Mesendoderm (in vitro differentiated cells): Measurements from ENCODE around the gene VIPAS39.

Source experiments
- DNase-seq: peaks from one replicate; pipeline ENCODE4 v3.0.0; 2013
- H2AK5ac ChIP-seq: 2 replicates; pipeline ENCODE4 v1.6.1; 2013; ENCODE audit warnings: low read length, inconsistent platforms
- H2BK120ac ChIP-seq: 2 replicates; pipeline ENCODE4 v1.6.1; 2013; ENCODE audit warnings: low read depth, mild to moderate bottlenecking, low read length, moderate library complexity, mixed read lengths
- H2BK15ac ChIP-seq: replicated peaks from 2 replicates; pipeline ENCODE4 v1.6.1; 2013; ENCODE audit warnings: low read depth, mild to moderate bottlenecking, moderate library complexity
- H2BK5ac ChIP-seq: 2 replicates; pipeline ENCODE4 v1.6.1; 2013; ENCODE audit warnings: low read length, inconsistent platforms
- H3K18ac ChIP-seq: 2 replicates; pipeline ENCODE4 v1.6.1; 2013; ENCODE audit warnings: mild to moderate bottlenecking, low read length, mixed read lengths
- H3K23ac ChIP-seq: one replicate; pipeline ENCODE4 v1.6.1; 2013; ENCODE audit warnings: low read length
- H3K27ac ChIP-seq: 2 replicates; pipeline ENCODE4 v1.5.1; 2013; ENCODE audit warnings: low read depth, mild to moderate bottlenecking, inconsistent platforms, low read length, moderate library complexity
- H3K27me3 ChIP-seq: 2 replicates; pipeline ENCODE4 v1.6.1; 2013; ENCODE audit warnings: low read length, control low read depth, mild to moderate bottlenecking, inconsistent platforms; ENCODE audit not compliant: insufficient read depth, poor library complexity
- H3K36me3 ChIP-seq: 2 replicates; pipeline ENCODE4 v1.6.1; 2013; ENCODE audit warnings: low read length, inconsistent platforms; ENCODE audit not compliant: control insufficient read depth, insufficient read depth
- H3K4ac ChIP-seq: one replicate; pipeline ENCODE4 v1.6.1; 2013; ENCODE audit warnings: low read depth, mild to moderate bottlenecking, low read length, moderate library complexity
- H3K4me1 ChIP-seq: 2 replicates; pipeline ENCODE4 v1.6.1; 2013; ENCODE audit warnings: low read depth, low read length, inconsistent platforms; ENCODE audit not compliant: control insufficient read depth
- H3K4me2 ChIP-seq: 2 replicates; pipeline ENCODE4 v1.6.1; 2013; ENCODE audit warnings: low read length
- H3K4me3 ChIP-seq: 2 replicates; pipeline ENCODE4 v1.5.1; 2013; ENCODE audit warnings: mild to moderate bottlenecking, low read length
- H3K56ac ChIP-seq: one replicate; pipeline ENCODE4 v1.6.1; 2013; ENCODE audit warnings: low read length
- H3K79me1 ChIP-seq: 2 replicates; pipeline ENCODE4 v1.6.1; 2013; ENCODE audit warnings: low read length, inconsistent platforms
- H3K79me2 ChIP-seq: 2 replicates; pipeline ENCODE4 v1.6.1; 2013; ENCODE audit warnings: mild to moderate bottlenecking, low read length; ENCODE audit not compliant: control insufficient read depth, insufficient read depth
- H3K9ac ChIP-seq: 2 replicates; pipeline ENCODE4 v1.6.1; 2013; ENCODE audit warnings: low read length, inconsistent platforms
- H4K5ac ChIP-seq: one replicate; pipeline ENCODE4 v1.6.1; 2013; ENCODE audit warnings: low read length
- H4K8ac ChIP-seq: one replicate; pipeline ENCODE4 v1.6.1; 2013; ENCODE audit warnings: low read depth, mild to moderate bottlenecking, control low read depth, low read length, moderate library complexity
- WGBS: extraction: QIAGEN DNeasy Blood & Tissue Kit; methylation state at CpG from one replicate; pipeline ENCODE4 v1.1.7; 2013; ENCODE audit warnings: low lambda C conversion rate, missing lambda C conversion rate; ENCODE audit not compliant: insufficient coverage; ENCODE audit errors: extremely low coverage; 5-methylcytosine and 5-hydroxymethylcytosine counted together

VIPAS39 gene

DNA sequence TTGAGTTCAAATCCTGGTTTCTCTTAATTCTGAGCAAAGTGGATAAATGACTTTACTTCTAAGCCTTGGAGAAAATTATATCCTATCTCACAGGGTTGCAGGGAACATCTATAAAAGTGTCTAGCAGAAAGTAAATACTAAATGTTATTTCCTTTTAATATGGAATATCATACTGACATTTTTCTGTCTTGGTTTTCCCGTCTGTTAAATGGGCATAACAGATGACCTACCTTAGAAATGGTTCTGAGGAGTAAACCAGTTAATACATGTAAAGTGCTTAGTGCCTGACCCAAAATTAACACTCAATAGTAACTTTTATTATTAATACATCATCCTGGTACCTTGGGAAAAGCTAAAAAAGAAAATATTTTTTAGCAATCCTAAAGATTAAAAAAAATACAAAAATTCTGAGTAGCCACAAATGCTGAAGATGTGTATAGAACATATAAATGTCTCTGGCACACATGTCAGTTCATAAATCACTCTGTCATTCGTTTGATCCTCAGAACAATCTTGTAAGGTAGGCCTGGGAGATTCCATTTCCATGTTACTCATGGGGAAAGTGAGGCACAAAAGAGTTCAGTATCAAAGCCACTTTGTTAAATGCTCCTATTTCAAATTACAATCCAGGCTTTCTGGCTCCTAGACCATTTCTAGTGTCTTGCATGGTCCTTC is 1.3 kb downstream of the VIPAS39 start:
- Histone ChIP-seq H4K8ac (no peak overlapping the region), H4K5ac (no peak overlapping the region), H3K9ac (peak overlapping the region; percentile 11), H3K4me1 (peaks cover 2% of the 10 kb centered on the region), H3K56ac (no peak overlapping the region), H2BK5ac (no peak overlapping the region), H2AK5ac (no peak overlapping the region), H2BK15ac (no peak overlapping the region), H3K79me1 (peaks cover 12% of the 10 kb centered on the region), H3K4me2 (no peak overlapping the region), H3K4me3 (no peak overlapping the region), H3K27ac (no peak overlapping the region), H3K36me3 (peaks cover 2% of the 10 kb centered on the region), H3K27me3 (no peaks in the 10 kb centered on the region), H2BK120ac (no peak overlapping the region), H3K4ac (no peak overlapping the region), H3K23ac (no peak overlapping the region), H3K79me2 (peaks cover 23% of the 10 kb centered on the region), H3K18ac (no peak overlapping the region)
- WGBS = no CpG with 5 or more reads among the region's 2 CpGs
- DNase-seq = no peak

DNA sequence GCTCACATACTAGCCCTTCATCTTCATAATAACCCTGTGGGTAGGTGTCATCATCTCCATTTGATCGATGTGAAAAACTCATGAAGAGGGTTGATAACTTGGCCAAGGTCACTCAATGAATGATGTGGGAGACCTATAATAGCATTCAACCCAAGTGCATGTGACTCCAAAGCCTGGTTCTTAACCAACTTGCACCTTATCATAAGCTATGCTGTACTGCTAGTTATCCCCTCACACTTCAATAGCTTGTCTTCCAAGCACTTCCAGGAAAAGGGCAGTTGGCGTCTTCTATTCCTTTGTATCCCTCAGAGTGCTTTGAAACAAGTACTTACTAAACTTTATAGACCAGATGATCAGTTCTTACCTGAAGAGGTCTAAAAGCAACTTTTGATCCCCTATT is 15.2 kb downstream of the VIPAS39 start:
- Histone ChIP-seq H3K27ac (no peak overlapping the region), H3K18ac (no peak overlapping the region), H3K56ac (no peak overlapping the region), H3K4me3 (no peak overlapping the region), H2AK5ac (no peak overlapping the region), H3K79me2 (no peaks in the 10 kb centered on the region), H3K4ac (no peak overlapping the region), H3K79me1 (no peaks in the 10 kb centered on the region), H3K27me3 (no peaks in the 10 kb centered on the region), H4K5ac (no peak overlapping the region), H4K8ac (no peak overlapping the region), H2BK15ac (no peak overlapping the region), H3K4me2 (no peak overlapping the region), H2BK5ac (no peak overlapping the region), H3K36me3 (no peaks in the 10 kb centered on the region), H3K4me1 (no peaks in the 10 kb centered on the region), H2BK120ac (no peak overlapping the region), H3K23ac (no peak overlapping the region), H3K9ac (no peak overlapping the region)
- DNase-seq = no peak
- whole genome bisulfite sequencing = no CpG with 5 or more reads among the region's 2 CpGs

DNA sequence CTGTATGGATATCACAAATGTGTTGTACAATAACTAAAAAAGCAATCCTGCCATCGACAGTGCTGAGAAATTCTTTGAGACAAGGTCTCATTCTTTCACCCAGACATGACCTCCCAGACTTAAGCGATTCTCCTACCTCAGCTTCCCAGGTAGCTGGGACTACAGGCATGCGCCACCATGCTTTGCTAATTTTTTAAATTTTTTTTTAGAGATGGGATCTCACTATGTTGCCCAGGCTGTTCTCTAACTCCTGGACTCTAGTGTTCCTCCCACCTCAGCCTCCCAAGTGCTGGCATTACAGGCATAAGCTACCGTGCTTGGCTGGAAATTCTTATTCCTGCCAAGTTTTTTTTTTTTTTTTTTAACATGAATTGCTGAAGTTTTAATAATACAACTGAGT is 17.5 kb downstream of the VIPAS39 start:
- H3K36me3 ChIP-seq = peaks cover under 1% of the 10 kb centered on the region
- no peak overlapping the region for H2BK5ac ChIP-seq
- H3K79me1 ChIP-seq = no peaks in the 10 kb centered on the region
- H3K9ac ChIP-seq = no peak overlapping the region
- H2BK15ac ChIP-seq = no peak overlapping the region
- H3K4ac ChIP-seq = no peak overlapping the region
- H2AK5ac ChIP-seq = no peak overlapping the region
- H3K4me2 ChIP-seq = no peak overlapping the region
- no peaks in the 10 kb centered on the region for H3K79me2 ChIP-seq
- no peak for DNase-seq
- WGBS = no CpG with 5 or more reads among the region's 4 CpGs
- no peak overlapping the region for H2BK120ac ChIP-seq
- H3K27ac ChIP-seq = no peak overlapping the region
- H3K4me3 ChIP-seq = no peak overlapping the region
- H4K5ac ChIP-seq = no peak overlapping the region
- H3K18ac ChIP-seq = no peak overlapping the region
- no peak overlapping the region for H4K8ac ChIP-seq
- no peak overlapping the region for H3K56ac ChIP-seq
- H3K23ac ChIP-seq = no peak overlapping the region
- no peaks in the 10 kb centered on the region for H3K27me3 ChIP-seq
- H3K4me1 ChIP-seq = no peaks in the 10 kb centered on the region

DNA sequence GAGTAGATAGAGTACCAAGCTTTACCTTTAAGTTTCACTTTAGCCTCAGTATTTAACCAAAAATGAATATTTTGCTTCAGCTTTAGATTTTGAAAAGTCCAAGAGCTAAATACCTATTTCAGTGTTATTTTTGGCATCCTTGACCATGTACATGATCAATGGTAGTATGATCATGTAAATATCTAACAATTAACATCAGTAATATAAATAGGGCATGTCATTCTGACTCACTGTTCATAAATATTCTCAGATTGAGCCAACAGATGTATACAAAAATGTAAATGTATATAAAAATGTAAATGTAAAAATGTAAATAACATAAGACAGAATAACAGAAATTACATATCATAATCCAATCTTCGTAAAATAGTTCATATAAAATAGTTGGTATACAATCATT is 18.8 kb downstream of the VIPAS39 start:
- Histone ChIP-seq H2BK120ac (no peak overlapping the region), H4K5ac (no peak overlapping the region), H3K4me3 (no peak overlapping the region), H3K4ac (no peak overlapping the region), H3K56ac (no peak overlapping the region), H4K8ac (no peak overlapping the region), H3K23ac (no peak overlapping the region), H3K27me3 (no peaks in the 10 kb centered on the region), H3K79me2 (no peaks in the 10 kb centered on the region), H2AK5ac (no peak overlapping the region), H3K4me2 (no peak overlapping the region), H3K27ac (no peak overlapping the region), H3K18ac (no peak overlapping the region), H3K79me1 (no peaks in the 10 kb centered on the region), H3K36me3 (peaks cover 1% of the 10 kb centered on the region), H2BK5ac (no peak overlapping the region), H3K9ac (no peak overlapping the region), H3K4me1 (no peaks in the 10 kb centered on the region), H2BK15ac (no peak overlapping the region)
- DNase-seq = no peak
- WGBS = no CpG with 5 or more reads among the region's 1 CpG

DNA sequence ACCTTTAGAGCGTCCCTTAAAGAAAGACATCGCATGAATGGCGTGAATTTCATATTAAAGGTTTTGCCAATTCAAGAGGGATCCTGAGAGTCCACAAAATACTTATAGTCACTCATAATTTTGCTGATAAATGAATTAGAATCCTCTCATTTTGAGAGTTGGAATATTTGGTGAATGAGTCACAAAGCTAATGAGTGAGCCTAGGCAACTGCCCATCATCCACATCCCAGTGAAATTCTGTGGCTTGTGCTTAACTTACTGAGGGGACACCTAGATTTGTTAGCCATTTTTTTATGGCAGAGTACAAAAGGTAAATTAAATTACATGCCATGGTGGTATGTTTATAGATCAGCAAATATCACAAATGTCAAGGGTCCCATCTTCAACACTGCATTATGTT is 21.4 kb downstream of the VIPAS39 start:
- Histone ChIP-seq H3K23ac (no peak overlapping the region), H4K5ac (no peak overlapping the region), H3K79me2 (no peaks in the 10 kb centered on the region), H3K56ac (no peak overlapping the region), H2BK5ac (no peak overlapping the region), H2BK120ac (no peak overlapping the region), H3K36me3 (peaks cover 1% of the 10 kb centered on the region), H3K27ac (no peak overlapping the region), H3K27me3 (no peaks in the 10 kb centered on the region), H2BK15ac (no peak overlapping the region), H2AK5ac (no peak overlapping the region), H3K79me1 (no peaks in the 10 kb centered on the region), H3K4ac (no peak overlapping the region), H3K4me1 (no peaks in the 10 kb centered on the region), H3K4me3 (no peak overlapping the region), H3K18ac (no peak overlapping the region), H3K4me2 (no peak overlapping the region), H4K8ac (no peak overlapping the region), H3K9ac (no peak overlapping the region)
- WGBS = no CpG with 5 or more reads among the region's 3 CpGs
- no peak for DNase-seq

DNA sequence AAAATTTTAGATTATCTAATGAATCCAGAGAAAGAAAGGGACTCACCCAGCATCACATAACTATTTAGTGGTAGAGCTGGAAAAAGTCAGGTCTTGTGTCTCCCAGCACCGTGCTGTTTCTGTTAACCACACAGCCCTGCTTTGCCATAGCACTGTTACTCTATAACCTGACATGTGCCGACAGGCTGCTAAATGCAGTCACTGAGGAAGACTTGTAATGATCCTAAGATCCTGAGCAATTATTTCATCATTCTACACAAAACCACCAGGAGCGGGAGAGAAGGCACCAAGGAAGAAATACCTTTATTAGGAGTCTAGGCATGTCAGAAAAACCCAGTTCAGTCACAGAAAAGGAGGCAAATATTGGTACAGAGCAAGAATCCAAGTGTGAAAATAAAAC is 31.0 kb downstream of the VIPAS39 start:
- H3K27ac ChIP-seq = no peak overlapping the region
- H3K4me3 ChIP-seq = no peak overlapping the region
- no peak overlapping the region for H4K5ac ChIP-seq
- H3K36me3 ChIP-seq = peaks cover 5% of the 10 kb centered on the region
- no peak overlapping the region for H2BK120ac ChIP-seq
- H3K9ac ChIP-seq = no peak overlapping the region
- H3K4me2 ChIP-seq = no peak overlapping the region
- no peak for DNase-seq
- H3K79me2 ChIP-seq = no peaks in the 10 kb centered on the region
- no peak overlapping the region for H3K23ac ChIP-seq
- no CpG with 5 or more reads among the region's 3 CpGs for WGBS
- H2AK5ac ChIP-seq = no peak overlapping the region
- H3K56ac ChIP-seq = no peak overlapping the region
- H2BK5ac ChIP-seq = no peak overlapping the region
- no peak overlapping the region for H4K8ac ChIP-seq
- H3K4me1 ChIP-seq = no peaks in the 10 kb centered on the region
- no peaks in the 10 kb centered on the region for H3K79me1 ChIP-seq
- no peak overlapping the region for H3K18ac ChIP-seq
- H2BK15ac ChIP-seq = no peak overlapping the region
- no peaks in the 10 kb centered on the region for H3K27me3 ChIP-seq
- no peak overlapping the region for H3K4ac ChIP-seq
